Endothelial cell of hepatic sinusoid (primary cell): ENCODE data around the gene MAP3K20.

Source experiments
- in situ Hi-C: cut with HindIII; loops from 2 replicates; pipeline ENCODE4 v1.10.0; 2017; ENCODE audit warnings: low sequenced_read_pairs

Gene MAP3K20

DNA sequence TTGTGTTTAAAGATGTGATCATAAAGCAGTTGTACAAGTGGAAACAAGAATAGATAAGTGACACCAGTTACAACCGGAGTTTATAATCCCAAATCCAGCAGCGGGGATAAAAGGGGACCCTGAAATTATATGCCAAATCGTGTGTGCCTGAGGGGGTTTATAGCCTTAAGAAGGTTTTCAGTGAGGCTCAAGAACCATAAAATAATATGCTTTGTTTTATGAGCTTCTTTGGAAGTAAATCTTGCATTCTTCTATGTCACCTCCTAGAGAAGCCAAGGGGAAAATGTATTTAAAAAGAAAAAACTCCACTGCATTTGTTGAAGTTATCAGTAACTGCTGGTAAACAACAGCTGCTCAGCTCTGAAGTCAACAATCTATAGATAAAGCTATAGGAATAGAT, 25.8 kb upstream of the MAP3K20 start:
- in situ Hi-C loops = no loop called here

DNA sequence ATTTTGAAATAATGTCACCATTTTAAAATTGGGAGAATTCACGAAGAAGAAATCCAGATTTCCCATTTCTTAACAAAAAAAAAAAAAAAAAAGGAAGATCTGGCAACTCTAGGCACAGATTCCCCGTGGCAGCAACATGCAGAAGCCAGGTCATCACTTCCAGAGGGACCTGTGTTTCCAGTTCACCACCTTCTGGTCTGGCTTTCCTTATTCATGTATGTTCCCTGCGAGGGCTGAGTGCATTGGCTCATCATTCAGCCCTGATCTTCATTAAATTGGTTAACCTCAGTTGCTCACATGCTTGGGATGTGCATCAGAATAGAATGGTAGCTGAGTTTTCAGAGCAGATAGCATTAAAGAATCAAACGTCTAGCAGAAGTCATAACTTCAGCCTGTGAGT, 25.0 kb upstream of the MAP3K20 start:
- in situ Hi-C loops = no loop called here

DNA sequence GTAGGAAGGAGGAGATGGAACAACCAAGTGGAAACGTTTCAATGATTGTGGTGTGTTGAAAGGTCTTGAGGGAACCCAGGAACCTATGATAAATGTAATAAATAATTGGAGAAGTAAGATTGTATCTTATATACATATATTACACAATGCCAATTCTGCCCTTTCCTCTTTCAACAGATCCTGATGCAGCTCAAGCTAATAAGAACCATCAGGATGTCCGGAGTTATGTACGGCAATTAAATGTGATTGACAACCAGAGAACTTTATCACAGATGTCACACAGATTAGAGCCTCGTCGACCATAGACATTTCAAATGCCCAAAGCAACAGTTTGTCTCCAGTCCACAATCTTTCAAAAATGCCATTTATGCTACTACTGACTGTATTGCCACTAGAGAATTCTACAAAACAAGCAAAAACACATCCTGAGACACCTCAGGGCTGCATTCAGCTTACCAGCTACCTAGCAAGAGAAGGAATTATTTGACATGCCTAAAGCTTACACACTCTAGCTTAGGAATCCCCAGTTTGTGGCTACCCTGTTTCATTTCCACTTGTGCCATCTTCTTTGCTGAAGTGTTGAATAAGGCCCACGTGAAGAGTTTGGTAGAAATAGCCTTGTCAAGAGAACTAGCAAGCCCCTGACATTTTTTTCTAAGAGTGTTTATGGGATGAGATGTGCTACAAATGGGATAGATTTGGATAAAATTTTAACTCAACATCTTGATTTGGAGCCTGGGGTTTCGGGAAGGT, 24.0 kb upstream of the MAP3K20 start:
- in situ Hi-C loops = no loop called here

DNA sequence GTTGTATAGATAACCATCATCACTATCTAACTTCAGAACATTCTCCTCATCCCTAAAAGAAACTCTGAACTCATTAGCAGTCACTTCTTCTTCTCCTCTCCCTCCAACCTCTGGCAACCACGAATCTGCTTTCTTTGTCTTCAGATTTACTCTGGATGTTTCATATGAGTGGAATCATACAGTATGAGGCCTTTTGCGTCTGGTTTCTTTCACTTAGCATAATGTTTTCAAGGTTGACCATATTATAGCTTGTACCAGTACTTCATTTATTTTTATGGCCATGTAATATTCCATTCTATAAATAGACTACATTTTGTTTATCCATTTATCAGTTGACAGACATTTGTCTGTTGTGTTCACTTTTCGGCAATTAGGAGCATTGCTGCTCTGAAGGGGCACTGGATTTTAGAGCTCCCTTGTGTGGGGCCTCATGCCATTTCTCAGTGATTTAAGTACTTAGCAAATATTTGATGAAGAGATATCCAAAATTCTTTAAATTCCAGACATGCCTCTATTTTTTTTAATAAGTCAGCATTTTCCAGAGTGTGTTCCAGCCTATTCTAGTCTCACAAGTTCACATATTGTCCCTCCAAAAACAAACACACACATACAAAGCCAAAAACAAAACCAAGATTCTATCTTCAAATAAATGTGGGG, 22.5 kb upstream of the MAP3K20 start:
- in situ Hi-C loops = no loop called here

DNA sequence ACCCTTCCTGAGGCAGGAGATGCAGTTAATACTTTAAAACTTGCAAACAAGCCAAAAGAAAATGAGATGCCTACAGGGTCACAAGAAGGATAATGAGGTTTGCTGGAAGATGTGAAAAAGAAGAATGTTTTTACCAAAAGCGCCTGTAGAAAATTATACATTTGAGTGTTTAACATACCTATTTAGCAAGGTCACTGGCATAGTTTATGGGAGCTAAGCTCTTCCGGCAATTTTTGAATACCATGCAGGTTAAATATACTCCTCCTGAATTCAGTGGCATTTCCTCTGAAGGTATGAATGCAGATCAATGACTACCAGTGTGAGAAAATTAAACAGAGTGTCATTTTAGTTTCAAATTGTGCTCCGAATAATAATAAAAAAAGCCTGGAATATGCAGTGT, 21.2 kb upstream of the MAP3K20 start:
- in situ Hi-C loops = no loop called here

DNA sequence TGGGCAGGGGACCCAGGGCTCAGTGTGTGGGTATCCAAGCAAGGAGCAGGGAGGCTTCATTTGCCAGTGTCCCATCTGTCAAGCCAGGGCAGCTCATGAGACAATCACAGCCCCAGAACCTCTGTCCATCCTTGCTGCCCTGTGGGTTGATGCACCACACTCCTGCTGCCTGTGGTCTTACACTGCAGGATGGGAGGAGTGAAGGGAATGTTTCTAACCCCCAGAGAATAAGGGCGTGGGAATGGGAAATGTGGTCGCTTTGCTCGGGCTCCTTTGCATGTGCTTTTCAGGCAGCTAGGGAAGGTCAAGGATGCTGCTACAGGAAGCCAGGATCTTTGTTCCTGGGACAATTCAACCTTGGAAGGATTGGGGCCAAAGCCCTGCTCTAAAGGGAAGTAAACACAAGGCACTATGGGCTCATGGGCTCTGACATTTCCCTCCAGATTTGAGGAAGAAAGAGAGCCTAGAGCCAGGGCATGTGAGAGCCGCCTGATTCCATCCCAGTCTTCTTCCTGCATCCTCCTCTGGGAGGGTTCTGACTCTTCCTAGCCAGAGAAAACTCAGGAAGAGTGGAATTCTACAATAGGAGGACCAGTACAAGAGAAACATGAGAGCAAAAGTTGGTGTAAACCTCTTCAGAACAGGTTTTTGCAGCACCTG, 18.8 kb upstream of the MAP3K20 start:
- in situ Hi-C loops = no loop called here

DNA sequence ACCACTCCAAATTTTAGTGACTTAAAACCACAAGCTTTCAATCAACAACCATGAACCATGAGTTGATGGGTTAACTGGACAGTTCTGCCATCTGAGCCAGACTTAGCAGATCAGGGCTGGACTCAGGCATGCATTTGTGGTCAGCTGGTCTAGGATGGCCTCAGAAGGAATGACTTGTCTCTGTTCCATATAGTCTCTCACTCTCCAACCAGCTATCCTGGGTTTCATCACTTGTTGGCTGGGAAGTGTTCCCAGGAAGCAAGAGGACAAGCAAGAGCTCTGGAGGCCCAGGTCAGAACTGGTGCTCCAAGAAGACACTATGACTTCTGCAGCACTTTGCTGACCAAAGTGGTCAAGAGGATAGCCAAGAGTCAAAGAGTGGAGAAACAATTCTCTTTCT, 17.5 kb upstream of the MAP3K20 start:
- in situ Hi-C loops = no loop called here

DNA sequence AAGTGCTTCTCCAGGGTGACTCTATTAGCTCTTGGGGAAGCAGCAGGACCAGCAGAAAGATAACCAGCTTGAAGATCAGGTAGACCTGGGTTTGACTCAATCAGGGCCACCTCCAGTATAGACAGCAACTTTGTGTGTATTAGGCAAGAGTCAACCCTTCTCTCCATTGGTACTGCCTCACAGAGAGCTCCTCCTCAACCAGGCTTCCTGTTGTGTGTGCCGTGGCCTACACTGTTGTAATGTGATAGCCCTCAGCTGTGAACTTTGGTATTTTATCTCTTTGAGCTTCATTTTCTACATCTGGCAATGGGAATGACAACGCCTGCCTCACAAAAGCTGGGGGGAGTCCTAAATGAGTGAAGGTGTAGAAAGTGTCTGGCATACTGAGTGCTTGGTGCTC, 17.0 kb upstream of the MAP3K20 start:
- in situ Hi-C loops = no loop called here

DNA sequence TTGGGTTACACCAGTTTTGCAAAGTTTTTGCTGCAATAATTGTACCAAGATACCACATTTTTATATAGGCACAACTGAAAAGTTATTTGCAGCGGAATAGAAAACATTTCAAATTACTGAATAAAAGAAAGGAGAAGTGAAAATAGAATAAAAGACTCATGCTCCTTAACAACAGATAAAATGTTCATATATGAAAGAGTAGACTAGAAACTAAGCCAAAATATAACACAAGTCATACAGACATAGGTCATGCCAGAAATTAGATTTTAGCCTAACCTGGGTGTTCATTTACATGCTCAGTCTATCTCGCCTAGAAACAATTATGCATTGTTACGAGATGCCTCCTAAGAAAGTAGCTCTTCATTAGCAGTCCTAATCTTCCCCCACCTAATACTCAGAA, 16.4 kb upstream of the MAP3K20 start:
- in situ Hi-C loops = no loop called here

DNA sequence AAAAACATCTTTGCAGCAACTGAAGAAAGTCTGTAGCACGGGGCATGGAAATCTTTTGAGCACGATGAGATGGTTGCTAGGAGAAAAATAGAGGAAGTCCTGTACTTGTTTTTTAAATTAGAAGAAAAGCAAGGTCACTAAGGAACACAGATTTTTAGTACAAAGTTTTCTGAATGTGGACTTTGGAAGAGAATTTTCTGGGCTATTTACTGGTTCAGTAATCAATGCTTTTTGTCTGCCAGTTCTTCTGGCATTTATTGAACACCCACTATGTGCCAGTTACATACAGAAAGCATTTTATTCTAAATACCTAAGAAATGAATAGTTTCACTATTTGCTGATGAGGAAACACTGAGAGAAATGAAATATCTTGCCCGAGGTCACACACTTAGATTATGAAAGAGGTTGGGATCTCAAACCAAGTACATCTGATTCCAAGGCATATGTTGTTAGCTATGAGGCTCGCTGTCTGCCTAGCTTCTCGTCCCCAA, 15.6 kb upstream of the MAP3K20 start:
- in situ Hi-C loops = no loop called here

DNA sequence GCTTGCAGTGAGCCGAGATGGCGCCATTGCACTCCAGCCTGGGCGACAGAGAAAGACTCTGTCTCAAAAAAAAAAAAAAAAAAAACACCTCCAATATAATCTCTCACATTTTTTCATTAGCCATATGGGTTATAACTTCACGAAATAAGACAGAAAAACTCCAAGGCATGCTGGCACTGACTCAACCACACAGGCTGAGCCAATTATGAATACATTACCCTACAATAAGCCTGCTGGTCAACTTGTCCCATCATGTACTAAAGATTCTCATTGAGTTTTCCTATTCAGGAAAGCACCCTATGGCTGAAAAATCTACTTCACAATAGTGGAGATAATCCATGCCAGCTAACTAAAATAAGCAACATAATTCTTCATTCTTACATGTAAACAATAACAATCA, 12.8 kb upstream of the MAP3K20 start:
- in situ Hi-C loops = no loop called here

DNA sequence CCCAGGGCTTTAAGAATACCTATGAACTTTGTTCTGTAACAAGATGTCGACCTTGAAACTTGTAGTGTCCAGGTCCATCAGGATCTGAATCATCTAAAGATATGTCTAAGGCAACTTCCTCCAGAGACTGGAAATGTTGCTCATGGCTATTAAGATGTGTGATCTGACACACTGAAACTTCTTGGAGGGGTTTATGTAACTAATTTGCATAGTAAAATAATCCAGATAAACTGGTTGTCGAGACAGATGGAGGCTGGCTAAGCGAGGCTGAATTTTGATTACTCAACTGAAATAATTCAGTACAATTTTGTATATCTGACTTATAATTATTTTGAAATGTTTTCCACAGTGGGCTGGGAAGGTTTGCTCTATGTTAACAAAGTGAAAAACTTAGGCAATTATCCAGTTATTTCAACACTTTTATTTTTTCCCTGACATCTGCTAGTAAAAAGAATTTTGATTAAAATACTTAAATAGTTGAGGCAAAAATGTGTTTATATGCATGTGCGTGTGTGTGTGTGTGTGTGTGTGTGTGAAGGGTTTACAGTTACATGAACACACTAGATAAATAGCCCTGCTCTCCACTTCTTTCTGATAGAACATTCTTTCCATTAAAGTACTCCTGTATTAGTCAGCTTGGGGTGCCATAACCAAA, 11.4 kb upstream of the MAP3K20 start:
- in situ Hi-C loops = no loop called here

DNA sequence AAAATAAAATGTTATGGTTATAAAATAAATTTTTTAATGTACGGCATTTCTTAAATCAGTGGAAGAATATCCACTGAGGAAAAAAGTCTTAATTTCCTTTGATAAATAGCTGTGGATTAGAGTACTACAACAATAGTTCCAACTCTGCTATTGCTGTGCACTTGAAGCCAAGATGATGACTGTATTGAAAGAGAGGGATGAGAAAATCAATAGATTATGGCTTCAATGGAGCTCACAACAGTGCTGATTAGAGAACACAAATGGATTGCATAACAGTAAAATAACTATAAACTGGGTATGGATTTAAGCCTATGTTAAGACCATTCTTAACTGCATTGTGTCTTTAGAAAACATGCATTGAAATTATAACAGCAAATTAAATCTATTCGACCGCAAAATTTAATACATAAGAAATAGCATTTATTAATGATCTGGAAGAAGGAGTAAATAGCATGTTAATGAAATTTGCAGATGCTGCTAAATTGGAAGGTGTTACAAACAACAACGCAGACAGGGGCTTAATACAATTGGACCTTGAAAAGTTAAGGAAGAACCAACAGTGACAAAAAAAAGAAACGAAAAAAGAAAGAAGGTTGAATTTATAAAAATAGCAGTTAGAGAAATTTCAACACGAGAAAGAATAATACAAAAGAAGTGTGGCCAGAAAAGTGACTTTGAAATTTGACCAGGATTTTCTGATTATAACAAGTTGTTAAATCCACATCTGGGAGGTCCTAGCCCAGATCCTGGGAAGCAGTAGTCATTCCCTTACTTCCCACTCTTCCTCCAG, 8.6 kb upstream of the MAP3K20 start:
- in situ Hi-C loops = no loop called here

DNA sequence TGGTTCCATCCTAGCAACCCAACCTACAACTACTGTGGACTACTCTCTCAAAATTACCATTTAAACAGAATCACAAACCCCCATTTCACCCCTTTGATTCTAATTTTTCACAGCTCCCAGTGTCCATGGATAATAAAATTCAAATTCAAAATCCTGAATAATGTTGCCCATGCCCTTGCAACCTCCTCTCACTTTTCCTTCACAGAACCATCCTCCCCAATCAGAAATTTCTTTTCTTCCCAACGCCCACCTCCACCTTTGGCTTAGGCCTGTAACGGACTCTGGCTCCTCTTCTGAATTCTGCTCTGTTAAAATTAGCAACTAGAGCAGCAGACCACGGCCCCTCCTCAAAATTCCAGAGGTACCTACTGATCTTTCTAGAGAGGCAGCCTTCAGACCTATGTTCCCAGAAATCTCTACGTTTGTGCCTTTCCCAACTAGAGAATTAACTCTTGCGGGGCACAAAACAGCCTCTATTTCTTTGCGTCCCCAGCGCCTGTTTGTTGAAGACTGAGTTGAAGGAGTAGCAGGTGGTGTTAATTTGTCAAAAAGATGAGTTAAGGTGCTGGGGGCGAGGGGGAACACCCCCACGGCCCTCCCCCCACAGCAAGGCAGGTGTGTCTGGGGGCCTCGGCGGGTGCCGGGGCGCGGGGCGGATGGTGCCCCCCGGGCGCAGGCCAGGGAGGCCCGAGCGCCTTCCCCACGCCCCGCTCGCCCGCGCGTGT, 428 bp upstream of the MAP3K20 start:
- in situ Hi-C loops = no loop called here

DNA sequence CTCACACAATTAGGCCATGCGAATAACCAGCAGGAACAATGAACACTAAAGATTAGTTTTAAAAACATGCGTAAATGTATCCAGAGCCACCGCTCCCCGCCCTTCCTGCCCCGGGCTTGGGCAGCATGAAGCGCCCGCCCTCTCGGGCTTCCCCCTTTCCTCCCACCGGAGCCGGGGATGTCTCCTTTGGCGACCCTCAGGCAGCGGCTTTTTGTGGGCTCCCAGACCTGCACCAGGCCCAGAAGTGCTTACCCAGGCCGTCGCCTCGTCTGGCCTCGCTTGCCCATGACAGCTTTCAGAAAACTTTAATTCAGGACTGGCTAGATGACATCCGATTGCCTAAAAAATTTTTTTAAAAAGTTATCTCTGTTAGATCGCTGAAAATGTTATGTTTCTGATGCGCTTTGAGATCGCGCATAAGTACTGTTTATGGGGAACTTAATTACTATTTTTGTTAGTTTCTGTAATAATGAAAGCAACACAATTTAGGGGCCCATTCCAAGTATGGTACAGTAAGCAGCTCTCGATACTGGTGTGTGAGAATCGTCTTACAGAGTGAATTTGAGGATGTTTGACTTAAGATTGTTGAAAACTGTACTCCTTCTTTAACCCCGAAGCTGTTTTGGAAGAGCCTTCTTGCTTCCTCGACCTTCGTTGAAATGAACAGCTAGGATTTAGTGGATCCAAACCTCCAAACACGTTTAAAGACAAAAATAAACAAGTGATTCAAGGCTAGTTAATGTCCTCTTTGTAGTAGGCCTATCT, 1.1 kb downstream of the MAP3K20 start:
- in situ Hi-C loops = no loop called here

DNA sequence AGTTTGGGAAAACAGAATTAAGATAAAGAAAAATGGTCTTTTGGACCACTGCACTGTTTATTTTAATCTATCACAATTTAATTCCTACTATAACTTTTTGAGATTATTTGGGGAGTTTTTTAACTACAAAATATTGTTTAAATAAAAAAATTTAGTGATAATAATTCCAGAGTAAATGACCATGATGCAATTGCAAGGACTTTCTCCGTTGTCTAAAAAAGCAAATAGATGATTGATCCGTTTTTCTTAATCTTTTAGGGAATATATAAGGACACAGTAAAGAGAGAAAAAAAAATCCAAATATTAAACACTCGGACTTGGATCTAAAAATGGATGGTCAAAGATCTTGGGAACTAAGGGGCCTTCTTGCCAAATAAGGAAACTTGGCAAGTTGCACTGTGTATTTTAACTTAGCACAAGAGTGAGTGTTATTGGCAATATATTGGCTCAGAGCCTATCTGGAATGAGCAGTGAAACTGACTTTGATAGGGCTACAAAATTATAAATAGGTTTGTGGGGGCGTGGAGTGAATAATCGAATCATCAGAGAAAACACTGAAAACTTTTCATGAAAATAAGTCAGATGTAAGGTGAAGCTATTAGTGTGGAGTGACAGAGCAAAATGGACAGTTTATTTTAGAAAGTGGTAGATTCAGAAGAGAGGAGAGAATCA, 2.0 kb downstream of the MAP3K20 start:
- in situ Hi-C loops = no loop called here

DNA sequence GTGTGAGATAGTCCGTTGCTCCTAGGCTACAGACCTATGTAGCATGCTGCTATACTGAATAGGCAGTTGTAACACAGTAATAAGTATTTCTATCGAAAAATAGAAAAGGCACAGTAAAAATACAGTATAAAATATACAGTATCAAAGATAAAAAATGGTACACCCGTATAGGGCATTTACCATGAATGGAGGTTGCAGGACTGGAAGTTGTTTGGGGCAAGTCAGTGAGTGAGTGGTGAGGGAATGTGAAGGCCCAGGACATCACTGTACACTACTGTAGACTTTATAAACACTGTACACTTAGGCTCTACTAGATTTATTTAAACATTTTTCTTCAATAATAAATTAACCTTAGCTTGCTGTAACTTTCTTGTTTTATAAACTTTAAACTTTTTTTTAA, 3.5 kb downstream of the MAP3K20 start:
- in situ Hi-C loops = no loop called here

DNA sequence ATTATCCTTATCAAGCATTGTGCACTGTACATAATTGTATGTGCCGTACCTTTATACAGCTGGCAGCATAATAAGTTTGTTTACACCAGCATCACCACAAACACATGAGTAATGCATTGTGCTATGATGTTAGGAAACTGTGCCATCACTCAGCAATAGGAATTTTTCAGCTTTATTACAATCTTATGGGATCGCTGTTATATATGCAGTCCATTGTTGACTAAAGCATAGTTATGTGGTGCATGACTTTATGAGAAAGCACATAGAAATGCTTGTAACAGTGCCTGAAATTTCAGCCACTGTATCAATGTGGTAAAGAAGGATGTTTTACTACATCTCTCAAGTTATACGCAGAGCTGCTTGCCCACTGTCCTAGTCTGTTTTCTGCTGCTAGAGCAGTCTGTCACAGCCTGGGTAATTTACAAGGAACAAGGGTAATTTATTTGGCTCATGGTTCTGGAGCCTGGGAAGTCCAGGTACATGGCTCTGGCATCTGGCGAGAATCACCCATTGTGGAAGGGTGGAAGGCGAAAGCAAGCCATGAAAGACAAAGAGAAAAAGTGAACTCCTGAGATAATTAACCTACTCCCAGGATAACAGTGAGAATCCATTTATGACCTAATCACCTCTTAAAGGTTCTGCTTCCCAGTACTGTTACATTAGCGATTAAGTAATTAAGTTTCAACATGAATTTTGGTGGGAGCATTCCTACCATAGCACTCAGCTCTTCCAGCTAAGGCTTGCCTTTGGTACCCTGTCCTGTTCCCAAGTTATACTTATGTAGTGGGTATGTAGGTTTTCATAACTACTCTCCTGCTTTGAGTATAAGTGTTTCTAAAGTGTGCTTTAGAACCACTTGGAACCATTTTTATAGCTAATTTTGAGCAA, 4.6 kb downstream of the MAP3K20 start:
- in situ Hi-C loops = no loop called here
